Mammary epithelial cell (primary cell): Measurements from ENCODE around the gene CEBPA.

ENCODE experiments used
- EZH2 ChIP-seq: IDR thresholded peaks from 2 replicates; pipeline ENCODE4 v1.6.1; 2012; ENCODE audit warnings: low read length, inconsistent platforms, borderline replicate concordance
- TF ChIP-seq, protein P1 (sequence below), 2 donors: IDR thresholded peaks in 1 of 2; conservative IDR thresholded peaks in 1 of 2; 2 replicates each; pipeline ENCODE4 v1.5.1; 2011 to 2012; ENCODE audit warnings: inconsistent platforms in 2 of 2, low read length in 2 of 2, mild to moderate bottlenecking in 2 of 2, control low read depth in 1 of 2, low read depth in 1 of 2; ENCODE audit not compliant: insufficient read depth in 1 of 2; ENCODE audit errors: extremely low read depth in 1 of 2

DNA sequence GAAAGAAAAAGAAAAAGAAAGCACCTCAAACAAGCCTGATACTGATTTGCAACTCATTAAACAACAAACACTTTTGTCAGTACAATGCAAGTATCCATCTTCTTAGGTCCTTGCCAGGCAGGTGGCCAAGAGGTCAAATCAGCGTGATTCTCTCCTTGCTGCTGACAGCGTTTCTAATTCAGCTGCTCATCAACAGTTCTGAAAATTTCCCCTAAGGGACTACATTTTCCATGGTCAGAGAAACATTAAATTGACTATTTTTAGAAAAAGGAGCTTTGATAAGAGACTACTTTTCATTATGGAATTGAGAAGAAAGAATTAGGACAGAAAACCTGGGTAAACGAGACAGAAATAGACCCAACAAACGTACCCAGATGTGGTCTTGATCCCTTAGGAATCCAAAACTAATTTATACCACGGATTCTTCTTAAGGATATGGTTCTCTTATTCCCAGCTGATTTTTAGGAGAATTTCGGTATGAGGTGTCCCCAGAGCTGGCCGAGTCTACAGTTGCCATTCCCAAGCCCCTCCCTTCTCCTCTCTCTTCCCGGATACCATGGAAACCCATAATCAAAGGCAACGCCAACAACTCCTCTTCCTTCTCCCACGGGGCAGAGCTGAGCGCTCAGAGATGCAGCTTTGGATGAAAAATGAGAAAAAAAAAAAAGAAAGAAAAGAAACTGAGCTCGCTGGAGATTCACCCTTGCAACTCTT, 41.7 kb upstream of the CEBPA start:
- TF ChIP-seq, protein P1, sequence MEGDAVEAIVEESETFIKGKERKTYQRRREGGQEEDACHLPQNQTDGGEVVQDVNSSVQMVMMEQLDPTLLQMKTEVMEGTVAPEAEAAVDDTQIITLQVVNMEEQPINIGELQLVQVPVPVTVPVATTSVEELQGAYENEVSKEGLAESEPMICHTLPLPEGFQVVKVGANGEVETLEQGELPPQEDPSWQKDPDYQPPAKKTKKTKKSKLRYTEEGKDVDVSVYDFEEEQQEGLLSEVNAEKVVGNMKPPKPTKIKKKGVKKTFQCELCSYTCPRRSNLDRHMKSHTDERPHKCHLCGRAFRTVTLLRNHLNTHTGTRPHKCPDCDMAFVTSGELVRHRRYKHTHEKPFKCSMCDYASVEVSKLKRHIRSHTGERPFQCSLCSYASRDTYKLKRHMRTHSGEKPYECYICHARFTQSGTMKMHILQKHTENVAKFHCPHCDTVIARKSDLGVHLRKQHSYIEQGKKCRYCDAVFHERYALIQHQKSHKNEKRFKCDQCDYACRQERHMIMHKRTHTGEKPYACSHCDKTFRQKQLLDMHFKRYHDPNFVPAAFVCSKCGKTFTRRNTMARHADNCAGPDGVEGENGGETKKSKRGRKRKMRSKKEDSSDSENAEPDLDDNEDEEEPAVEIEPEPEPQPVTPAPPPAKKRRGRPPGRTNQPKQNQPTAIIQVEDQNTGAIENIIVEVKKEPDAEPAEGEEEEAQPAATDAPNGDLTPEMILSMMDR (conservative IDR thresholded peaks at IDR 0.05 in 1 of 2, IDR thresholded peaks at IDR 0.05 in 1 of 2; ENCODE audit: extremely low read depth in 1 of 2, insufficient read depth in 1 of 2, low read depth in 1 of 2, low read length in 2 of 2): no peak
- no peak for TF ChIP-seq EZH2
